ENCODE results near the gene ZNF302.
"Not testable (repeated sequence)": the region's sequence is repeated elsewhere in the genome, so short reads cannot be mapped to it uniquely, and the experiment has no call there.

The ZNF302 gene

DNA sequence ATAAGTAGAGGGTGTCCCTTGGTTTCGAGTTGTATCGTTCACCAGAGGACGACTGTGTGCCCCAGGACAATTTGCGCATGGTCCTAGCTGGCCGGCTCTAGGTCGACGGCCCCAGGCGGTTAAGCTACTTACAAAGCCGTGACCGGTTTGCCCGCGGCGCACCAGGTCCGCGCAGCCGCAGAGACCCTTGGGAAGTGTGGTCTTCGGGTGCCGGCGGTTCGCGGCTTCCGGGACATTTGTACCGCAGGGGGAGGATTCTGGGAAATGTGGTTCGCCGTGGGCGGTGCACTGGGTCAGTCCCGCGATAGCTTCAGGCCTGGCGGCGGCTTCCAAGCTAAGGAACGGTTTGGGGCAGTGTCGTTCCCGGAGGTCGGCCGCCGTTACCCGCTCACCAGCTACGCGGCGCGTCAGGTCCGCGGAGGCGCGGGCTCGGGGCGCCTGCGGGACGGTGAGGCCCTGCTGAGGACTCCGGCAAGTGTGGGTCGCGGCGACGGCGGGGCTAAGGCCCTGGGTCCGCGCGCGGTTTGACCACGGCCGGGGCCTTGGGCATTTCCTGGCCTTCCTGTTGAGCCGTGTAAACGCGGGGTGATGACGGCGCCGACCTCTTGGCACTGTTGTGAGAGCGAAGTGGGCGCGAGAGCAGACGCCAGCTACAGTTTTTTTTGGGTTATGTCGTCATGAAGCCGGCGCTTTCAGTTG is at the start of gene ZNF302:
Gene ZNF302, plus strand, starts transcription at position 293 of the 699 bp plus-strand sequence. CDS start 1,127 bp downstream, outside the sequence.
- DNase-seq (ENCODE audit: low read depth), result peak; percentile 89

DNA sequence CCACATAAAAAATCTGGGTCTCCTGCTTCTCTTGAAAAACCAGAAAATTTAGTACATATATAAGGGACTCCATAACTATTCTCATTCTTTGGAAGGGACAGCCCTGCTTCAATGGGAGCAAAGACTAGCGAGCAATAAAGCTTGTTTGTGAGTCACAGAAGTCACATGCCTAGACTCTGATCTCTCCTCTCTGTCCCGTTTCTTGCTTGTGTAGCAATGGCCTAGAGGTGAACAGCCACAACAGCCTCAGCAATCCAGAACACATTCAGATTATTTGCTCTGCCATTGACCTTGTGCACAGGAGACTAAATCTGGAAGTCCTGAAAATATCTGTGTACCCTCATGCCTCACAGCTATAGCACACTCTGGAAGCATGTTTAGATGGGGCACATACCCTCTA is 43.7 kb upstream of the ZNF302 start:
- no peak for DNase-seq (ENCODE audit: low read depth)

DNA sequence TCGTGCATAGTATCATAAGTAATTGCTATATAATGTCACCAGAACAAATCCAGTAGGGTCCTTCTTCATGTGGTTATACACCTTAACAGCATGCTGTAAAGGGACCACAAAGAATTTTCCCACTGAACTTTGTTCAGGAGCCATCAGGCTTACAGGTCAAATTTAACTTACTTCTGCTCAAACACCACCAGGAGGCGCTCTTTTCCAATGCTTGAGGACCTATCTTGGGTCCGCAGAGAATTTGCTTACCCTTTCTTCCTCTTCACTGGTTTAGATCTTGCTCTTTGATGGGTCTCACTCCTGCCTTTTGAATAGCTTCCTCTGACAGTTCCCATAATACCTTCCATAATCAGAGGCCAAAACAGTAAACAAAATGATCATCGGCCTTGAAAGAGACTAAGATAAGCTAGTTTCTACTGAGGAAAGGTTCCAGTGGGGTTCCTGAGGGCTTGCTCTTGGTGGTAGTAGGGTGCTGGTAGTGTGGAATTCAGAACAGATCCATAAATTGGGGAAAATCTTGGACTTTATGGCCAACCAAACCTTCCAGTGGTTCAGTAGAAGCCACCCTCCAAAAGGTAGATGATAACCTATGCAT is 37.9 kb upstream of the ZNF302 start:
- peak; percentile 37 for DNase-seq (ENCODE audit: low read depth)

DNA sequence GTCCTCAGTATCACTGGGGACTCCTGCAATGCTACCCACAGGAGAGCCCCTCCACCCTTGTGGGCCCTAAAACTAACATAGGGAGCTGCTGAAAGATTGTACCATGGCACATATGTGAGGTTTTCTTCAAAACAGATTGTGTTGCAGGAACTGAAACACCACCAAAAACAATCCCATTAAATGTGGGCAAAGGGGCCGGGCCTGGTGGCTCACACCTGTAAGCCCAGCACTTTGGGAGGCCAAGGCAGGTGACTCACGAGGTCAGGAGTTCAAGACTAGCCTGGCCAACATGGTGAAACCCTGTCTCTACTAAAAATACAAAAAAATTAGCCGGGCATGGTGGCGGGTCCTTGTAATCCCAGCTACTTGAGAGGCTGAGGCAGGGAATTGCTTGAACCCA is 35.2 kb upstream of the ZNF302 start:
- DNase-seq (ENCODE audit: low read depth), result no peak

DNA sequence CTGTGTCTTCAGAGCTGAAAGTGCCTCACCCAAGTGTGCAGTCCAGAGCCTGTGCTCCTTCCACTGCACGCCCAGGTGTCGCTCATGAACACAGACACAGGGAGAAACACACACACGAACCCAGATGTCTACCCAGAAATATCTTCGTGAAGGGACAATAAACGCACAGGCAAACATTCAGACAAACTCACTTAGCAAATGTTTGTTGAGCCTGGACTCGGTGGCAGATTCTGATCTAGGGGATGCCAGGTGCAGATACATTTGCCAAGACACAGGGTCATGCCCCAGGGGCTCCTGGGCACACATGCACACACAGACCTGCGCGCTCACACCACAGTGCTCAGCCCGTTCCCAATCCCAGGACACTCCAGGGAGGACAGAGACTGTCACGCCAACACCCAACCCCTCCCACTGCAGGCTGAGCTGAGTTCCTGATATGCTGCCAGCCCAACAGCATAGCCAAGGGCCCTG is 32.5 kb upstream of the ZNF302 start:
- no peak for DNase-seq (ENCODE audit: low read depth)

DNA sequence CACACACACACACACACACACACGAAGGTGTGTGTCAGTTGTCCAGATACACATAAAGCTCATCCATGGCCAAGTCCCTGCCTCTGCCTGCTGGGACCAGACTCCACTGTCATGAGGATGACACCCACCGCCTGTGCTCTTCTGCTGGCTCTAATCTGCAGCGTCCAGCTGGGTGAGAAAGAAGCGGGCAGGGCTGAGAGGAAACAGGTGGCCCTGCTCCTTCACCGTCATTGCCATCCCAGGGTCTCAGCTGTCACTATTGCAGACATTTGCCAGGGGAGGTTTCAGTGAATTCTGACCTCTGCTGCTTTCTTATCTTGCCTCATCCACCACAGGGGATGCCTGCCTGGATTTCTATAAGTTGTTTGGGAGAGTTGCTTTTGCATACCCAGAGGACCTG is 31.9 kb upstream of the ZNF302 start:
- DNase-seq (ENCODE audit: low read depth), result no peak

DNA sequence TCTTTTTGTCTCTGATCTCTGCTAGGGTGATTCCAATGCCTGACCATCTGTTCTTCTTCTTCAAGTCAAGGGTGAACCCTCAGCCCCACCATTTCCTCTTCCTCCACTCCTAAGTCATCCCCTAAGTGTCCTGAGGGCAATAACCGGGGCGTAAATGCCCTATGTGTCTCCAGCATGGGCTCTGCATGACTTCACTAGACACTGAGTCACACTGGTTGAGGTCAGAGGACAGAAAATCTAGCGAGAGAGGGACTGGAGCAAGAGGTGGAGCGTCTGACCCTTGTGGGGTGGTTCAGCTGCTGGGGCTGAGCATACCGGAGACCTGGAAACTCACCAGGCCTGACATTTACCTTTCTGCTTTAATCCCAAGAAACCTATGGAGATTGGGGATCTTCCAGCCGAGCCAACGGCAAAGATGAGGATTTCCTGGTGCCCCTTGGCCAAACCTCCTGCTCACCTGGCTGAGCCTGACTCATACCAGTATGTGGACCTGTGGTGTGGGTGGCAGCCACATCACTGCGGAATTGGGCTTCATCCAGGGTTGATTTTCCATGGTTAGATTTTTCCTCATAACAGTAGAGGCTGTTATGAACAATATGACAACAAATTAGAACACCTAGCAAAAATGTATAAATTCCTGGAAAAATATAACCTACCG is 27.5 kb upstream of the ZNF302 start:
- DNase-seq (ENCODE audit: low read depth), result no peak

DNA sequence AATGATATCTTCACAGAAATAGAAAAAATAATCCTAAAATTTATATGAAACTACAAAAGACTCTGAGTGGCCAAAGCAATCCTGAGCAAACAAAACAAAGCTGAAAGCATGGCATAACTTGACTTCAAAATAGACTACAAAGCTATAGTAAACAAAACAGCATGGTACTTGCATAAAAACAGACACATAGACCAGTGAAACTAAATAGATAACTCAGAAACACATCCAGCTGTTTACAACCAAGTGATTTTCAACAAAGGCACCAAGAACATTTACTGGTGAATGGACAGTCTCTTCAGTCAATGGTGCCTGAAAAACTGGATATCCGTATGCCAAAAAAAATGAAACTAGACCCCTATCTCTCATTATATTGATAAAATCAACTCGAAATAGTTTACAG is 25.7 kb upstream of the ZNF302 start:
- DNase-seq (ENCODE audit: low read depth), result no peak

DNA sequence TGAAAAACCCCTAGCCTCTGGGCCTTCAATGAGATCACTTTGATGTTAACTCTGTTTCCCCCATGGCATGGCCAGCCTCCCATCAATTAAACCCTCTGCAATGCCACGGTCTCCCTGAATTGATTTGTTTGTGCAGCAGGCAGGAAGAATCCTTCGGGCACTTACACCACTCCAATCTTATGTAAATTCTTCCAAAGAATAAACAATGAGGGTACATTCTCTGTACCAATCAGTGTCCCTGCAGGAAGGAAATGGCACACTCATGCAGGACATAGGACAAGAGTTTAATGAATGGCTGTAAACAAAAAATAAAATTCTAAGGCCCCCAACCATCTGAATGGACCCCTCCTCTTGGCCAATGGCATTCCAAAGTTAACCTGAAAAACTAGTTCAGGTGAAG is 22.7 kb upstream of the ZNF302 start:
- DNase-seq (ENCODE audit: low read depth), result no peak

DNA sequence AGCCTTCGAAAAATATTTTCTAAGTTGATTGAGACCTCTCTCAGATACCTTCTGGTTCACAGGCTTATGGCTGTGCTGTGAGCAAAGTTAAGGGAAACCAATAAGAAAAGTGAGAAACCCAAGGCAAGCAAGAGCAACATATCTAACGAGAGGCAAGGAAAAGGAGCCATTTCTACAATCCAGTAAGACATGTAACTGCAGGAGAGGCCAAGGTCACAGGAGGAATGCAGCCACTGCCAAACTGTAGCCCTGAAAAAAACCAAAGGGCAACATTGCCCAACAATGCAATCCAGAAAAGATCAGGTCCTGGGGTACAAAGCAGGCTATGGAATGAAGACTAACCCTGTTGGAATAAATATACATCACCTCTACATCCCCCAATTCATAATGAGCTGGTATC is 21.8 kb upstream of the ZNF302 start:
- DNase-seq (ENCODE audit: low read depth), result no peak

DNA sequence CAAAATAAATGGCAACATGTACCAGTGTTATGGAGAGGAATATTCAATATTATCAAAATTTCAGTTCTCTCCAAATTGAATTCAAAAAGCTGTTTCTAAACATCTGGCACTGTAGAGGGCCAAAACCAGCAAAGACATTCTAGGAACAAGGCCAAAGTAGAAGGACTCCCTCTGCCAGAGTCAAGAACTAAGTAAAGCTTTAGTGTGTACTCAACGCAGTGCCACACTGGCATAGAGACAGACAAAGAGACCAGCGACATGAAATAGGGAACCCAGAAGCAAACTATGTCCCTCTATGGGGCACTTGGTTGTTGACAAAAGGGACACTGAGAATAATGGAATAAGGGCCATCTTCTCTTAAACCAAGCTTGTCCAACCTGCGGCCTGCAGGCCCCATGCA is 16.1 kb upstream of the ZNF302 start:
- DNase-seq (ENCODE audit: low read depth), result no peak

DNA sequence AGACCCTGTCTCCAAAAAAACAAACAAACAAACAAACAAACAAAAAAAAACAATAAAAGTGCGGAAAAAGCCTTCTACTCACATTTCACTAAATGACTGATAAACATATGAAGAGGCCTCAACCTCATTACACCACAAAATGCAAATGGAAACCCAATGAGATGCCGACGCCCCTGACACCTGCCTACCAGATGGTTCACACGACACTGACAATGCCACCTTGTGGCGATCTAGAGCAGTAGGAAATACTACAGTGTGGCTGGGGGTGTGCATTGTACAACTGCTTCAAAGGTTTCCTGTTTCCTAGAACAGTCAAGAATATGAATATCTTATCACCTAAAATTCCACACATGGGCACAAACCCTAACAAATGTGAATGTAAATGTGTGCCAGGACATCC is 14.6 kb upstream of the ZNF302 start:
- no peak for DNase-seq (ENCODE audit: low read depth)

DNA sequence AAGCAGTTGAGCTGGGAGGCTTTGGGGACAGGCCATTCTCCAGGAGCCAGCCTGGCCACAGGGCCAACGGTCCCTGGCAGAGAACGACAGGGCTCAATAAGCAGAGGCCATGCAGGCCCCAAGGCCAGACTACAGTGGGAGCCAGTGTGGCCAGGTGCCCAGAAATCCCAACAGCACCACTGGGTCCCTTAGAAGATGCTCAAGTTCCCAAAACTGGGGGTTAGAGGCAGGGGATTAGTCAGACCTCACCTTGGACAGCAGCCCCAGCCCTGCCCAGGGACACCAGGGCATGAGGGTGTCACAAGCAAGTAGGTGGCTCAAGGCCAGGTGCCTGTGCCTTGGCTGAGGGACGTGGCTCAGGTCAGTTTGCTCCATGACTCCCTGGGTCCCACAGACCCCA is 13.3 kb upstream of the ZNF302 start:
- no peak for DNase-seq (ENCODE audit: low read depth)

DNA sequence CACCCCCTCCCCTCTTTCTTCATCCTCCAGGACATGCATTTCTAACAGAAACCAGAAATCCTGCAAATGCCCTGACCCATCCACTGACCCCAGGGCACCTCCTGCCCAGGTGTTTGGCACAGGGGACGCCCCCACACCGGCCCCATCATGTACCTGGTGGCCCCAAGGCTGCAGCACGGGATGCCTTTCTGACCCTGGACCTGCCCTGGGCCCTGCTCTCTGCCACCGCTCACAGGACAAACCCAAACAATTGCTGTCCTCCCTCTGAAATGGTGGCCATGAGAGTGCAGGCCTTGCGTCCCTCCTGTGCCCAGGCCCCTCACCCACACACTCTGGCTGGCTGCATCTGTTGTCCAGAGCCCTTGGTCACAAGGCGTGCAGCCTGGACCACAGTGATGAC is 12.6 kb upstream of the ZNF302 start:
- no peak for DNase-seq (ENCODE audit: low read depth)

DNA sequence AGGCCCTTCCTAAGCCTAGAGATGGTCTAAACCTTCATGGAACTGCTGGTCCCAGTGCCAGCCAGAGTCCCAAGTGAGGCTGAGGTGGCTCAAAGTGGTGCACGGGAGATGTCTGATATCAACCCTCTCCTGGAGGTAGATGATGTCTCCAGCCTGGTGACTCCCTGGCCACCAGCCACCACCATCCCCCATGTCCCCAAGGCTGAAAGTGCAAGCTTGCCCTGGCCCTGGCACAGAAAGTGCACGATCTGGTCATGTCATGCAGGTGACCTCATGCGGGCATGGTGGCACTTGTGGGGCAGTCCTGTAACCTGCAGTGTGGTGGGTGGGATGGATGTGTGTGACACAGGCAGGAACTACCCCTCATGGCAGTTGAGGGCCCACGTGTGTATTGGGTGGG is 12.2 kb upstream of the ZNF302 start:
- DNase-seq (ENCODE audit: low read depth), result not testable (repeated sequence)

DNA sequence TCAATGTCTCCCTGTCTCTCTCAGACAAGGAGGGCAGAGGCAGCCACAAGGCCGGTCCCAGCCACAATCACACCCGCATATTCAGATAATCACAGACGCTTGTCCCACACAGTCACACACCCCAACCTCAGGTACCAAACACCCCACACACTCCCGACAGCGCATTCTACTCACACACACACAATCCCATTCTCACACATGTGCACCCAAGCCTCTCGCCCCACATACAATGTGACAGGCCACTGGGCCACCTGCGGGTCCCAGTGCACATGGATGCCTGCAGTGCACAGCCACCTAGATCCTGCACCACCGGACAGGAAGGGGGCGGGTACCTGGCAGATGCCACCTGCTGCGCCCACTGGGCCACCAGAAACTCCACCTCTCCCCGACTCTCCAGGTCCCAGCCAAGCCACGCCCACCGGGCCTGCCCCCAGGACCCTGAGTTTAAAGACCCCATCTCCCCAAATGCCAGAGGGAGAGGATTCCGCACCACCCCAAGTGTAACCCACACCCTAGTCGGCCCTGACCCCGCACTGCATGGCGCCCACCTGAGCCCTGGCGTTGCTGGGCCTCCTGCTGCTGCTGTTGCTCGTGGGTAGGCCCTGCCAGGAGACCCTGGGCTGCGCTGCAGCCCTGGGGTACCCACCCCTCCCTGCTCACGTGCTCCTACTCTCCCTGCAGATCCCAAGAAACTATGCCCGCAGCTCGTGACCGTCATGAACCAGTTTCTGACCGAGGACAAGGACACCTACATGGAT is 11.1 kb upstream of the ZNF302 start:
- DNase-seq (ENCODE audit: low read depth), result no peak

DNA sequence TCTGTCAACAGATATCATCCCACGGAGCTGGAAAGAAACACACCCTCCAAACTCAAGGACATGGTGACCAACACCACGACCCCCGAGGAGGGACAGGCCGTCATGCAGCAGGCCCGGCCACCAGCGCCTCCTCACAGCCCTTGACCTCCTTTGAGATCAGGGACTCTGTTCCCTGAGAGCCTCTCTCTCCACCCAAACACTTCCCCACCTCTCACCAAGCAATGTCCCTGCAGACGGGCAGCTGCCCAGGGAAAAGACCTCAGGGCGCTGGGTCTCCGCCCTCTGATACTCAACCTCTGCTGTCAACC is 10.6 kb upstream of the ZNF302 start:
- DNase-seq (ENCODE audit: low read depth), result no peak

DNA sequence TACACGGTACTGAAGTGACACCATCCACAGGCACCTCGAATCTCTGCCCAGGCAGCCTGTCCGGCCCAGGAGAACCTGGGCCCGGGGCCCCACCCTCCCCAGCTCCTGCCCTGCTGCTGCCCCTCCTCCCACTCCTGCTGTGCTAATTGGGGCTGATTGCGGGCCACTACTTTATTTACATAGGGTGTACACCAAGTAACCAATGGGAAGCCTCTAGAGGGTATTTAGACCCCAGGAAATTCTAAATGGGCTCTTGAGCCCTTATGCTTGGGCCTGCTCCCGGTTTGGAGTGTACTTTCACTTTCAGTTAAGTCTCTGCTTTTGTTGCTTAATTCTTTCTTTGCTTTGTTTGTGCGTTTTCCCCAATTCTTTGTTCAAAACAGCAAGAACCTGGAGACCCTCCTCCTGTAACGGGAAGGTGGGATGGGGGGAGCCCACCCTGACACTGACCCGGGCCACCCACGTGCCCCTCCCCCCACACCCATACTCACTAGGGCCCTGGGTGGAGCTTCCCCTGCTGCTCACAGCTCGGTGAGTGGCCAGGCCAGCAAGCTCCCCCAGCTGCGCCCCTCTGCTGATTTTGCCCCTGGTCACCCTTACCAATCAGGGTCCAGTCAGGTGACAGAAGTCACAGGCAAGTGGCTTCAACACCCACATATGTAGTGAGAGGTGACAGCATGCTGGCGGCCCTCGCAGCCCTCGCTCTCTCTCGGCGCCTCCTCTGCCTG is 10.0 kb upstream of the ZNF302 start:
- DNase-seq (ENCODE audit: low read depth), result no peak

DNA sequence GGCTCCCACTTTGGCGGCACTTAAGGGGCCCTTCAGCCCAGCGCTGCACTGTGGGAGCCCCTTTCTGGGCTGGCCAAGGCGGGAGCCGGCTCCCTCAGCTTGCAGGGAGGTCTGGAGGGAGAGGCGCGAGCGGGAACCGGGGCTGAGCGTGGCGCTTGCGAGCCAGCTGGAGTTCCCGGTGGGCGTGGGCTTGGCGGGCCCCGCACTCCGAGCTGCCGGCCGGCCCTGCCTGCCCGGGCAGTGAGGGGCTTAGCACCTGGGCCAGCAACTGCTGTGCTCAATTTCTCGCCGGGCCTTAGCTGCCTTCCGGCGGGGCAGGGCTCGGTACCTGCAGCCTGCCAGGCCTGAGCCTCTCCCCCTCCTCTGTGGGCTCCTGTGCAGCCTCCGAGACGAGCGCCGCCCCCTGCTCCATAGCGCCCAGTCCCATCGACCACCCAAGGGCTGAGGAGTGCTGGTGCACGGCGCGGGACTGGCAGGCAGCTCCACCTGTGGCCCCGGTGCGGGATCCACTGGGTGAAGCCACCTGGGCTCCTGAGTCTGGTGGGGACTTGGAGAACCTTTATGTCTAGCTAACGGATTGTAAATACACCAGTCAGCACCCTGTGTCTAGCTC is 9.3 kb upstream of the ZNF302 start:
- not testable (repeated sequence) for DNase-seq (ENCODE audit: low read depth)

DNA sequence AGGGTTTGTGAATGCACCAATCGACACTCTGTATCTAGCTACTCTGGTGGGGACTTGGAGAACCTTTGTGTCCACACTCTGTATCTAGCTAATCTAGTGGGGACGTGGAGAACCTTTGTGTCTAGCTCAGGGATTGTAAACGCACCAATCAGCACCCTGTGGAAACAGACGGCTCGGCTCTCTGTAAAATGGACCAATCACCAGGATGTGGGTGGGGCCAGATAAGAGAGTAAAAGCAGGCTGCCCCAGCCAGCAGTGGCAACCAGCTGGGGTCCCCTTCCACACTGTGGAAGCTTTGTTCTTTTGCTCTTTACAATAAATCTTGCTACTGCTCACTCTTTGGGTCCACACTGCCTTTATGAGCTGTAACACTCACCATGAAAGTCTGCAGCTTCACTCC is 8.8 kb upstream of the ZNF302 start:
- not testable (repeated sequence) for DNase-seq (ENCODE audit: low read depth)

DNA sequence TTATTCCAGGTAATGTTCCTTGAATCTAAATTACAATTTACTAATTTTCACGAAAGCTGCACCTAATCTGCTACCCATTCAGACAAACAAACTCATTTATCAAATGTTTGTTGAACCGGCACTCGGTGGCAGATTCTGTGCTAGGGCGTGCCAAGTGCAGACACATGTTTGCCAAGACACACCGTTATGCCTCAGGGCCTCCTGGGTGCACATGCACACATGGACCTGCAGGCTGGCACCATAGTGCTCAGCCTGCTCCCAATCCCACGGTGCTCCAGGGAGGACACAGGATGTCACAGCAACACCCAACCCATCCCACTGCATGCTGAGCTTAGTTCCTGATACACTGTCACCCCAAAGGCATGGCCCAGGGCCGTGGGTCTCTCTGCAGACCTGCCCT is 8.2 kb upstream of the ZNF302 start:
- no peak for DNase-seq (ENCODE audit: low read depth)

DNA sequence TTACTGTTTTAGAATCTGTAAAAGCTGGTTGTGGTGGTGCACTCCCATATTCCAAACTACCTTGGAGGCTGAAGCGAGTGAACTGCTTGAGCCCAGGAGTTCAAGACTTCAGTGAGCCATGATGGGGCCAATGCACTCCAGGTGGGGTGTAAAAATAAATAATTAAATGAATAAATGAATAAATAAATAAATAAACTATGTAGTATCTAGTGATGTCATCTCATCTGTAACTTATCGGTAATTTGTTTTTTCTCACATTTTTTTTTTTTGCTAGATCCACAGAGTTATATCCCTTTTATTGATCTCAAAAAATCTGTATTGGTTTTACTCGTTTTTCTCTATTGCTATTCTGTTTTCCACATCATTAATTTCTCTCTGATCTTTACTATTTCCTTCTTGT is 5.5 kb upstream of the ZNF302 start:
- no peak for DNase-seq (ENCODE audit: low read depth)

Measured in stimulated activated CD8-positive, alpha-beta memory T cell treated with anti-CD3 and anti-CD28 coated beads, Interleukin-15, amount 100 ng/mL, for 1 hour (primary cell).